SIG-M5 (cell line): Measurements from ENCODE around the gene MYO7A.

ENCODE experiments used
- DNase-seq: peaks from one replicate; lab custom pipeline; 2025; lab: John Stamatoyannopoulos, UW

The MYO7A gene

GRCh38 chr11:77166021-77166420 is 38.0 kb downstream of the MYO7A start:
- no peak for DNase-seq

DNA sequence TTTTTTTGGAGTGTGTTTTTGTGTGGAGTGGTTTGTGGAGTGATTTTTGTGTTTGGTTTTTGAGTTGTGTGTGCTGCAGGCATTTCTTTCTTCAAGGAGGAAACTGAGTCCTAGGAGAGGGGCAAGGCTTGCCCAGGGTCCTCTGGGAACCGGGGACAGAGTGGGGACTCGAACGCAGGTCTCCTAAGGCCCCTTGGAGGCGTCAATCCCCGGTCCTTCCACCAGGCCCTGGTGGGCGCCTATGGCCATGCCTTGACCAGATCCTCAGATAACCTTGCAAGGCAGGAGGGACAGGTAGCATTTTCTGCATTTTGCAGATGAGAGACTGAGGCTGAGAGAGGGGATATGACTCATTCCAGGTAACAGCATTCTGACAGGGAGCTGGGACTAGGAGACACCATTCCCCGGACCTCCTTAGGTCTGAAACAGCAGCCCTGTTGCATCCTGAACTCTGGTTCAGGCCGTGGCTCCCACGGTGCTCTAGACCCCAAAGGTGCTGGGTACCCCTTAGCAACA is 39.1 kb downstream of the MYO7A start:
- no peak for DNase-seq

DNA sequence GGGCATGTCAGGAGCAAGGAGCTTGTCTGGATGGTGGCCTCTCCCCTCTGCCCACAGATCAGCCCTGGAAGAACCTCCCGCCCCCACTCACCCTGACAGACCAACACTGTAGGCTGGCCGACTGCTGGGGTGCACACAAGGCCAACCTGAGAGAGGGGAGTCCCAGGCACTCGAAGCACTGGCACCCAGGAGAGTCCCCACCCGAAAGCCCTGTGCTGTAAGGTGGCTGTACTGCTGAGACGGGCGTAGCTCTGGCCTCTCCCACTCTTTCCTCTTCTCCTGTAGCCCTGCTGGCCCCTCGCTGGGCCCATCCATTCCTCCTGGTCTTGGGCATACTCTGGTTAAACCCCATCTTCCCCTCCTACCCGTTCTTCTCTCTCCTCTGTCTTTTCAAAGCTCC is 39.7 kb downstream of the MYO7A start:
- DNase-seq: no peak

DNA sequence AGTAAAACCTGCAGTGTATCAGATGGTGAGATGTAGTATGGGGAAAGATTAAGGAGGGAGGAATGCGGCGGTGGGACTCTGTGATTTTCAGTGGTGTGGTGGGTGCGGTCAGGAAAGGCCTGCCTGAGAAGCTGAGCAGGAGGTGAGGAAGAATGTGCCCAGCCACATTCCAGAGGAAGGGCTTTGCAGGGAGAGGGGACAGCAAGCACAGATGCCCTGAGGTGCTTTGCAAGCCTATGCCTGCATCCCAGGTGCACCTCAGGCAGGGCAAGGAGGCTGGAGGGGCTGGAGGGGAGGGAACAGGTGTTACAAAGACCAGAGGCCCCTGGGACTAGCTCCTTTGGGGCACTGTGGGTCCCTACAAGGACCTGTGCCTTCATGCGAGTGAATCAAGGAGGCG is 42.1 kb downstream of the MYO7A start:
- DNase-seq: no peak

- DNase-seq: no peak
Measured at GRCh38 chr11:77171254-77171653, 43.2 kb downstream of the MYO7A start.

- DNase-seq: no peak
Measured at GRCh38 chr11:77171885-77172665, 44.0 kb downstream of the MYO7A start.

GRCh38 chr11:77172666-77172982 is 44.6 kb downstream of the MYO7A start:
- no peak for DNase-seq

DNA sequence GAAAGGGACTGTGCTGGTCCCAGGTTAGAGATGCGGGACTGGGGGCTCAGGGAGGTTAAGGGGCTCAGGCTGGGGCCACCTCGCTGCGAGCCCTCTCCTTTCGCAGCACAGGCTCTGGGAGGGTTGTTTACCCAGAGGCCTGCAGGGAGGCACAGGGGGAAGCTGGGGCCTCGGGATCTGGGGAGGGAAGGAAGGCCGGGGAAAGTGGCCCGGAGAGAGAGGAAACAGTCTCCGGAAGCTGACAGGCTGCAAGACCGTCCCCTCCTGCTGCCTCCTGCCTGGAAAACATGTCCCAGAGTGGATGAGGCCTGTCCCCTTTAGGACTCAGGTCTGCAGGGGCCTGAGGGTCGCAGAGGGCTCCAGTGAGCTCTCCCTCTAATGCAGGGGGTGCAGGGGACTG is 45.4 kb downstream of the MYO7A start:
- DNase-seq: no peak

GRCh38 chr11:77174559-77174958 is 46.5 kb downstream of the MYO7A start:
- no peak for DNase-seq

- DNase-seq: no peak
Measured at GRCh38 chr11:77175021-77175842, 47.2 kb downstream of the MYO7A start.

GRCh38 chr11:77175869-77176539 is 48.0 kb downstream of the MYO7A start:
- no peak for DNase-seq

GRCh38 chr11:77176996-77177395 is 49.0 kb downstream of the MYO7A start:
- DNase-seq: no peak

GRCh38 chr11:77178150-77178549 is 50.1 kb downstream of the MYO7A start:
- DNase-seq: no peak

DNA sequence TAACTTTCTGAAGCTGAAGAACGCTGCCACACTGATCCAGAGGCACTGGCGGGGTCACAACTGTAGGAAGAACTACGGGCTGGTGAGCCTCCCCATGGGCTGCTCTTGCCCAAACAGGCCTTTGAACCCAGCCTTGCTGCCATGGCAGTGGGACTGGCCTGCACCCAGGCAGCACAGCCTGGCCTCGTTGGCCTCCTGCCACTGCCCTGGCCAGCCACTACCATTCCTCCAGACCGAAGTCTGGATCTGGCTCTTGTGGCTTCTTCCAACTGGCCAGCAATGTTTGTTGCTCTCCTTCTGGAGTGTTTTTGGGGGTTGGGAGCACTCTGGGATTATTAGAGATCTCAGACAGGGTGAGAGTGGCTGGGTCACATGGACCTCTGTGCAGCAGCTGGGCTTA is 51.0 kb downstream of the MYO7A start:
- DNase-seq: no peak

DNA sequence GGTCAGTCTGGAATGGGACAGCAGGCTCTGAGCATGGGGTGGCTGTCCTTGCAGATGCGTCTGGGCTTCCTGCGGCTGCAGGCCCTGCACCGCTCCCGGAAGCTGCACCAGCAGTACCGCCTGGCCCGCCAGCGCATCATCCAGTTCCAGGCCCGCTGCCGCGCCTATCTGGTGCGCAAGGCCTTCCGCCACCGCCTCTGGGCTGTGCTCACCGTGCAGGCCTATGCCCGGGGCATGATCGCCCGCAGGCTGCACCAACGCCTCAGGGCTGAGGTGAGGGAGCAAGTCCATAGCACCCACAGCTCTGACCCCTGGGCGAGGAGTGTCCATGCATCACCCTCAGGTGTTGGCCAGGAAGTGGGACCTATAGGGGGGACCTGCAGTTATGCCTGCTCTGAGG is 51.6 kb downstream of the MYO7A start:
- no peak for DNase-seq

- no peak for DNase-seq
Measured at GRCh38 chr11:77180346-77180745, 52.3 kb downstream of the MYO7A start.

- no peak for DNase-seq
Measured at GRCh38 chr11:77181226-77181625, 53.2 kb downstream of the MYO7A start.

GRCh38 chr11:77181799-77182541 is 53.9 kb downstream of the MYO7A start:
- DNase-seq: no peak

GRCh38 chr11:77182542-77183430 is 54.7 kb downstream of the MYO7A start:
- no peak for DNase-seq

DNA sequence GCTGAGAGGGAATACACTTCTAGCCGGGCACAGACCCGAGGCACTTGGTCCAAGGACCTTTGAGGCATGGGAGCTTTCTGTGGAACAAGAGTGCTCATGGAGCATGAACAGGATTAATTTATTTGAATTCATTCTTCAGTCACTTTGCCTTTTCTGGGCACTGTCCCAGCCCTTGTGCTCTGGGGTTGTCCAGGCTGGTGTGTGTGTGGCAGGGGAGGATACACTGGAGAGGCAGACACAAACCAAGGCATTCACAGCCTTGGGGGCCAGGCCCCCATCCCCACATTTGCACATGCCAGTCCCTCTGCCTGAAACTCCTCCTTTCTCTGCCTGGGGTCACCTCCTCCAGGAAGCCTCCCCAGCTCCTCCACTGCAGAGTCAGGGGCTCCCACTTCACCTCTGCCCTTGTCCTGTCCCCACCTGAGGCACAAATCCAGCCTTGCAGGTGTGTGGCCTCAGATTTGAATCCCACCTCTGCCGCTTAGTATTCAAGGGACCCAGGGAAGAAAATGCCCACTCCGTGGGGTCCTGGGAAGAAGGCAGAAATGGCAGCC is 55.5 kb downstream of the MYO7A start:
- DNase-seq: no peak
